ENCODE measurements around the gene MRPL45. TPM values are rescaled to one million over a fixed set of nuclear protein-coding genes. Genes with fewer than 3 reads are reported as not detected.

MRPL45 gene
- total RNA-seq, 1 experiment from 2014 or later = 39.9 TPM

DNA sequence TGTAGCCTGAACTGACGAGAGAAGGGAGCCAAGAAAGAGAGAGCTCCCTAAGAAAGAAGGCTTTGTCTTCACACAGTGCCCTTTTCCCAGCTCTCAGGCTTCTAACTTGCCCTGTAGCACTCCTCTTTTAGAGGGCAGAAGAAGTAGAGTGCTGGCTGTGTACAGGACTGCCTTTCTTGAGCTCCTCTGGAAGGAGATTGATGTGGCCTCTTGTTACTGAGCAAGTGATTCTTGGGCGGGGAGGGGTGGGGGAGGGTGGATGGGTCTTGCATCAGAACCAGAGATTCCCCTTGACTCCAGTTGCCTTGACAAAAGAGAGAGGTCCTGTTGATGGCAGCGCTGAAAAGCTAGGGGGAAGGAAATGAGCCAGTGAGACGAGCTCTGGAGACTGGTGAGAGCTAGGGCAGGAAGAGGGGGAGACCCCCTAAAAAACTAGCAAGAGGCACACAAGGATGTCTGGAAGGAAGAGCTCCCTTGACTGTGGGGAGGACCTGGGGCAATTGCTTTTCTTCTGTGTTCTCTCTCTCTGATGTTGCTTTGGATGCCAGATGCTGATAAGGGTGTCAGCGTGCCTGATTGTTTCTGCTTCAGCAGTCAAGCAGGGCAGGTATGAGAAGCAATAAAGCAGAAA lies 28.4 kb downstream of the MRPL45 start:
- DNase-seq (ENCODE audit: low read depth) = no peak

DNA sequence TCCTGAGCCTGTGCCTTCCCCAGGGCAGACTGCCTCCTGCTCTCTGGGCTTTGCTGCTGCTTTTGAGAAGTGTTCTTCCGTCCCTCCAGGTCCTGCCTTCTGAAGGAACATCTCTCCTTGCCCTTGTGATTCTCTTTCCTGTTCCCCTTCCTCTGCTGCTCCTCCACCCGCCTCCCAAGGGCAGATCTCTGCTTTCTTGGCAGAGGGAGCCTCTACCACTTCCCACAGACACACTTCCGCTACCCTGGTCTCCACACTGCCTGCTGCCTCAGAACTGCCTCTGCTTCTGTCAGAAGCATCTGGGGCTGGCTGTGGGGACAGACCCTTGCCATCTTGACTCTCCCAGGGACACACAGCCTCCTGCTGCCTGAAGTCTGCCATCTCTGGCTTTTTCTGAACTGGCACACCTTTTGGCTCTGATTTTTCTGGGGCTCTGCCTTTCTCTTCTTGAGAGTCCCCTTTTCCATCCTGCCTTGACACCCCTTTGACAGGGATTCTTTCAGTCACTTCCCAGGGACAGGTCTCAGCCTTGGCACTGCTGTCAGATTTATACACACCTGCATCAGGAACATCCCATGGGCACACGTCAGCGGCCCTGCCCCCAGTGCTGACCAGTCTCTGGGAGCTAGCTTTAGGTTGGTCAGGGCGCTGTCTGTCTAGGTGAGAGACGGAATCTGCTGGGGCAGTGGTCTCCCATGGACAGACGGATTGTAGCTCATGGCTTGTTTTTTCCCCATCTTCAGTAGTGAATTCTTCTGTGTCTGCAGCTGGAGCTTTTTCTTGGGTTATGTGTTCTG lies 30.2 kb downstream of the MRPL45 start:
- DNase-seq (ENCODE audit: low read depth) = no peak

DNA sequence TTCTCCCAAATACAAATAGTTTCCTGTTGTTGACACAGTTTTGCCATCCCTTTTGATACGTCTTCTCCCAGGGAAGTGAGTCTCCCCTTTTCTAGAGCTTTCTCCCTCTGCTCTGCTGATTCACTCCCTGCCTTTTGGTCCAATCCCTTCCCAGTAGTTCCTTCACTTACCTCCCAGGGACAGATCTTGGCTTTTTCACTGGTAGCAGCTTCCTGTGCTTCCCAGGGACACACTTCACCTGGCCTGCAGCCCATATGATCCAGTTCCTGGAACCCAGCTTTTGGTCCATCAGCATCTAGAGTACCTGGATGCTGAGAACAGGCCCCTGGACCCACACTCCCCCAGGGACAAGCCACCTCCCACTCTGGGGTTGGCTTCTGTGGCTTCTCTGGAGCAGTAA lies 31.0 kb downstream of the MRPL45 start:
- DNase-seq (ENCODE audit: low read depth) = no peak

DNA sequence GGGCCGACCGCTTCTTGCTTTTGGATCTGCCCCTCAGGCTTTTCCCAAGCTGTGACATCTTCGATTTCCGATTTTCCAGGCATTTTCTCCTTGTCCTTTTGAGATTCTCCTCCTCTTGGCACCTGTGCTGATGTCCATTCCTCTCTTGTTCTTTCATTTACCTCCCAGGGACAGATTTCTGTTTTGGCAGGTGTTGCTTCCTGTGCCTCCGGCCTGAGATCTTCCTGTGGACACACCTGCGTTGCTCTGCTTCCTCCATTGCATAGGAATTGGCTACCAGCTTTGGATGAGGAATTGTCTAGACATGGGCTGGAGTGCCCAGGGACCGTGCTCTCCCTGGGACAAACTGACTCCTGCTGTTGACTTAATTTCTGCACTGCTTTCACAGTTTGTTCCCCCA lies 31.7 kb downstream of the MRPL45 start:
- DNase-seq (ENCODE audit: low read depth) = no peak

DNA sequence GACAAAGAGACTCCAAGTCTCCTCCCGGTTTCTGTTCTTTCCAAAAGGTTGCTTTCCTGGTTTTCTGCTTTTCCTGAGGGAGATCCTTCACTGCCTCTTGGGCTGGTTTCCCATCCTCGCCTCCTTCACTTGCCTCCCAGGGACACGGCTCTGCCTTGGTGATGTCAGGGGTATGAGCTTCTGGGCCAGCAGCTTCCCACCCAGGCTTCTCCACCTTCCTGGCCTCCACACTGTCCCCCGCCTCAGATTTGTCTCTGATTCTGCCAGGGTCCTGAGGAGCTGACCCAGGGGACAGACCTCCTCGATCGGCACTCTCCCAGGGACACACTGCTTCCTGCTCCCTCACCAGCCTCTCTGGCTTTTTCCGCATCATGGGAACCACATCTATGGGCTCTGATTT lies 32.3 kb downstream of the MRPL45 start:
- no peak for DNase-seq (ENCODE audit: low read depth)

DNA sequence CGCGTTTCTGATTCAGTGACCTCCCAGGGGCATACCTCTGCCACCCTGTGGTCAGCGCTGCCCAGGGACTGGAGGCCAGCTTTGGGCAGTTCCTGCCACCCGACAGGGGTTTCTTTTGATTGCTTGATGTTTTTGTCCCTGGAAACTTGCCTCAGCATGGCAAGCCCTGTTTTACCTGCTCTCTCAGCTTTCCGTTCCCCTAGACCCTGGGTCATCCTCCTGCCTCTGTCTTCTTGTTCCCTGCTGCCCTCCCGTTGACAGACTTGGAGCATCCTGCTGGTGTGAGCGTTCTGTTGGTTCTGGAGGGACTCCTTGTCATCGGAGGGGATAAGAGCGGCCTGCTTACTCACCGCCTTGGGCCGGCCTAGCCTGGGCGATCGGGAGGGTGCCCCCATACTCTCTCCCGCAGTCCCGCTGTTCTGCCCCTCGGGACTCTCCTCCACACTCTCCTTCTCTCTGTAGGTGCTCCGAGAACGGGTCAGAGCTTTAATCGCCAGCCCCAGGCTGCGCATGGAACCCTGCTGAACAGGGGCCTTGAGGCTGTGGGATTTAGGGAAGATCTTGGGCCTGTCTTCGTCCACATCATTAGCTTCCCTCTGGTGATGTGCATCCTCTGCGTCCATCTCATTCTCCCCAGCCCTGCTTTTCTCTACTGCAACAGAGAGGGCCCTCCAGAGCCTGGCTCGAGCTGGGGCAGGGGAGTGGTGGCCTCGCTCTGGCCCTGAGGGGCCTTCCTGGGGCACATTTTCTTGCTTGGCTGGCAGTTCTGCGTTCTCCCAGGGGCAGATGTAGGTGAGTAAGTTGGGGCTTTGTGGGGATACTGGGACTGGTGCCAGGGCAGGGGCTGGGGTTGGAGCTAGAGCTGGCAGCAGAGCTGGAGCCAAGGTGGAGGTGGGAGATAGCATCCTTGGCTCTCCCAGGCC lies 33.1 kb downstream of the MRPL45 start:
- DNase-seq (ENCODE audit: low read depth) = no peak

DNA sequence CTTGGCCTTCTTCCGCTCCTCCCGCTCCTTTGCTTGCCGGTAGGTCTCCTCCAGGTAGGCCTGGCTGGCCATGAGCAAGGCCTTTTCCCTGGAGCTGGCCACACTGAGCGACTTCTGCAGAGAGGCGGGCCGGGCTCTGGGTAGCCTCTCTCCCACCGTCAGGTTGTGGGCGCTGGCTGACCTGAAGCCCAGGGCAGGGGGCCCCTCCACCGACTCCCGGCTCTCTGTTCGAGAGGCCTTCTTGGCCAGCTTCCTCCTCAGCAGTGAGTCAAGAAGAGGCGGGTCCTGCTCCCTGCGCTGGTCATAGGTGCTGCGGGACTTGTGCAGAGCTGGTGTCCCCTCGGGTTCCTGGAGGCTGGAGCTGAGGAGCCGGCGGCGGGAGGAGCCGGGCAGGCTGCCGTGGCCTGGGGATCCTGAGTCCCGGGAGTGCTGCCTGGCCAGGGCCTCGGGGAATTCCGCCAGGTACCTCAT lies 34.0 kb downstream of the MRPL45 start:
- no peak for DNase-seq (ENCODE audit: low read depth)

DNA sequence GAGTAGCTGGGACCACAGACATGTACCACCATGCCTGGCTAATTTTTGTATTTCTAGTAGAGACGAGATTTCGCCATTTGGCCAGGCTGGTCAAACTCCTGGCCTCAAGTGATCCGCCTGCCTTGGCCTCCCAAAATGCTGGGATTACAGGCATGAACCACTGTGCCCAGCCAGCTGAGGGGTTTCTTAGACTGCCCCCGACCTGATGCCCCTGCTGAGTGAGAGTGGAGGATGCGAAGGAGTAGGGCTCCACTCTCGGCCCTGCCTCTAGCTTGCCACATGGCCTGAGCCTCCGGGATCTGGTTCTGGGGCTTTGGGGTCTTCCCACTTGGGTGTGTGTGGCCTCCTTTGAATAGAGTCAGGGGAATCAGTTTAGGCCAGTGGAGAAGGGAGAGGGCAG lies 35.8 kb downstream of the MRPL45 start:
- DNase-seq (ENCODE audit: low read depth) = no peak

DNA sequence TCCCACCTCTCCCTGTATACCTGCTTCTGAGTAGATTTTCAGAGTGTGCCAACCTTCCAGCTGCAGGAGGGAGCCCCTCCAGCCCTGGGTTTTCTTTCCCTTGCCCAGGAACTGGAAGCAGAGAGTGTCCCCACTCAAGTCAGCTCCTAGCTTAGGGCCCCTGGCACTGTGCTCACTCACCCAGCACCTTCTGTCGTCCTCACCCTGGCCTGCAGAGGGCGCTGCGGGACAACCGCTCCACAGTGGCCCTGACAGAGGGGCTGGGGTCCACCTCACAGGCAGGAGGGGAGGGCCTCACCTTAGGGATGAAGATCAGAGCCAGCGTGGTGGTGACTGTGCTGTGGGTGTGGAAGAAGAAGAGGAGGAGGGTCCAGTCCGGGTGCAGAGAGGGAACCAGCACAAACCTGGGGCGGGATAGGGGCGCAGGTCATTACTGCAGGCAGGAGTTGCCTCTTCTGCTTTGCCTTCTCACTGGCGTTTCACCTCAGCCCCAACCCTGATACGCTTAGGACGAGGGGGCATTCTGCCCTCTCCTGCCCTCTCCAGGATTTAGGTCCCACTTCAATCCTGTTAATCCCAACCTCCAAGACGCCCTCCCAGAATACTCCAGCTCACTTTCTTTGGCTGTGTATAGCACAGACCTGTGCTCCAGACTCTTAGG lies 36.8 kb downstream of the MRPL45 start:
- peak; percentile 46 for DNase-seq (ENCODE audit: low read depth)

DNA sequence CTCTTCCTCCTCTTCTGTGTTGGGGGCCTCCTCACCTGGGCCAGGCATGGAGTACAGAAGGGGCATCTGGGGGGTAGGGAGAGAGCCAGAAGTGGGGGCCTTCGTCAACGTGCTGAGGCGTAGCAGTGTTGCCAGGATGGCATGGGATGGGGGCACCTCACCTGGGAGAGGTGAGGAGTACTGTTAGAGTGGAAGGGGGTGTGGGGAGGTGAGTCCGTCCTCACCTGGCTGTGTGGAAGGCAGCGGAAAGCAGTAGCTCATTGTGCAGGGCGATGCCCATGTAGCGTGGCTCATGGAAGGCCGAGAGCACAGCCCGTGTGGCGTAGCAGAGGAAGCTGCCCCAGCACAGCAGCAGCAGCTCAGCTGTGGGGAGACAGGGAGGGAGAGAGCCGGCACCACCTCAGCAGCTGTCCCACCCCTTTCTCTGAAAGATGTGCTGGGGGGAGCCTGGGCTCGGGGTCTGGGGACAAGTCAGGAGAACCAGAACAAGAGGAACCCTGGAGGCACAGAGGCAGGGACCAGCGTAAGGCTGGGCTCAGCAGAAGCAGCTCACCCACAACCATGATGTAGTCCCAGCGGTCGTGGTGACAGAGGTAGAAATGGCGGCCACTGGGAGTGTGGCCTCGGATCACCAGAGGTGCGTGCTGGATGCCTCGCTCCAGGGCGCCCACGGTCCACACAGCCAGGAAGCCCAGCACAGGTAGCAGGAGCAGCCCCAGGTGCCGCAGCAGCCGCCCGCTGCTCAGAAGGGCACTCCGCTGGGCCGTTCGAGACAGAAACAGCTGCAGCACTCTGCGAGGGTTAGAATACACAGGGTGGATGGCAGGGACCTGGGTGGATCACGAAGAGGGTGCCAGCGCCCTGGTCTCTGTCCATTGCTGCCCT lies 37.8 kb downstream of the MRPL45 start:
- no peak for DNase-seq (ENCODE audit: low read depth)

DNA sequence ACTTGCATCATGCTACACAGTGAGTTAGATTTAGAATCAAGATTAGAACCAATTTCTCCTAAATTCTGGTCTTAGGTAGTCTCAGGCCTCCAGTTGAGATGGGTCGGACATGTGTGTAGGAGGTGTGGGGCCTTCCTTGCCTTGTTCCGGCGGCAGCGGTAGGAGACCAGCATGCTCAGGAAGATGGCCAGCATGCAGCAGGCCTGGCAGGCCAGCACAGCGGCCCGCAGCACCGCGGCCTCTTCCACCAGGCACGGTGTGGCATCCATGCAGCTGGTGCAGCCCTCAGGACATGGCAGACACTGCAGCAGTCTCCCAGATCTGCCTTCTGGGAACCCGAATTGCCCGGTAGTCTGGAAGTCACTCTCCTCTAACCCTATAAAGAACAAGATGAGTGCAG lies 39.9 kb downstream of the MRPL45 start:
- DNase-seq (ENCODE audit: low read depth) = no peak

DNA sequence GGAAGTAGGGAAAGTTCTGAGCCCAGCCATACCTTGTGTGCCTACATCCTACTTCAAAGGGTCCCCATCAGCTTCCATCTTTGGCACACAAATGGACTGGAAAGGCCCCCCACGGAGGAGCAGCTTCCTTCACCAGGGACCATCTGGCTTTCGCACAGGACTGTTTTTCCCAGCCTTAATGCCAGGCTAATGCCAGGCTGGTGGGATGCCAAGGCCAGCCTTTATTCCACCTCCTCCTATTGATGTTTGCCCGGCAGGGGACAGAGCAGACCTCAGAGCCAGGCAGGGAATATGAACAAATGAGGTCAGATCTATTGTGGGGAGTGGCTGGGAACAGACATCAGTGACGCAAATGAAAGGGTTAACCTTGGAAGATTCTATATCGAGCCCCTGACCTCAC lies 41.1 kb downstream of the MRPL45 start:
- no peak for DNase-seq (ENCODE audit: low read depth)

DNA sequence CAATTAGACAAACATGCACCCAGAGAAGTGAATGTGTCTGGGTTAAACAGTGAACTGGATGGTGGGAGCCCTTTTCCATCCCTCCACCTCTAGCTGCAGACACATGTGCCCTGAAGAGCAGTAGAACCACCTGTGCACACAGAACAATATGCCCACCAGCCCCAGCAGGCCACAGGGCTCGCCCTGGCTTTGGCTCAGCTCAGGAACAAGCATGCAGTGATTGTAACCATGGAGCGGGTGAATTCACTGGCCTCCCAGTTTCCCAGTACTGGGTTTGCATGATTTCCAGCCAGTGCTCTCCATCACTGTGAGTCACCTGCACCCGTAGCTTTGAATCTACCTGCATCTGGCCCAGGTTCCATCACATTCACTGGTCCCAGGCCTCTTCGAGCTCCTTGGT lies 41.6 kb downstream of the MRPL45 start:
- DNase-seq (ENCODE audit: low read depth) = no peak

DNA sequence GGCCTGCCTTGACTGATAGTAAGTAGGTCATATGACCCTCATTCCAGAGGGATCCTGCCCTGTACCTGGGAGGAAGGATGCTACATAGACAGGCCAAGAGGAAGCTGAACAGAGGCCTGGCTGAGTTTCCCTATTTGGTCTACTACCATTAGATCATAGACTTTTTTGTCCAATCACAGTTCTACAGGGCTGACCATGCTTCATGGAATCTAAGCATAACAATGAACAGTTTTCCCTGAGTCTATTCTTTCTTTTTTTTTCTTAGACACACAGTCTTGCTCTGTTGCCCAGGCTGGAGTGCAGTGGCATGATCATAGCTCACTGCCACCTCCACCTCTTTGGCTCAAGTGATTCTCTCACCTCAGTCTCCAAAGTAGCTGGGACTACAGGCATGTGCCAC lies 42.9 kb downstream of the MRPL45 start:
- DNase-seq (ENCODE audit: low read depth) = no peak

DNA sequence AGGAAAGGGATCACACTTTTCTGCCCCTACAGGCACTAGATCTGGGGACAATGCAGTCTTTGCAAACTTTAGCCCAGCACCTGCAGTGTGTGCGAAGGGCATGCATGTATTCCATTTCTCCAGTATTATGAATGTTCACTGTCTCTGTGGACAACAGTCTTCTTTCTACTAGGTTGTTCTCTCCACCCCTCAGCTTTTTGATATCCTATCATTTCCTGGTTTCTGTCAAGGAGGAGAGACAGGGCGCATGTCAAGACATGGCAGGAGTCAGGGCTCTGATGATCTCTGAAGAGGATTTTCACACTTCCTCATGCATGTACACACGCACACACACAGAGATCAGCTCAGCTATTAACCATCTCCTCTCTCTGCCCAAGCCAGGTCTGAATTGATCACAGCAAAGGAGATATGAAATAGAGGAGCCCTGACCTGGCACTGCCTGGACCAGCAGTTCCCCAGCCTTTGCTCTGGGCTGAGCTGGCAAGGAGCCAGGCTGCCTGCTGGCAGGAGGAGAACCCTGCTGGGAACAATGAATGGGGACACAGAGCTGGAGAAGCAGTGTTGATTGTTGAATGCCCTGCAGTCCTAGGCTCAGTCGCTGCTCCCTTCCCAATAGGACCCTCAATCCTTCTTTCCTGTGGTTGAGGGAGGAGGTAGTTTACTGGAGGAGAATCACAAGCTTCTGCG lies 44.2 kb downstream of the MRPL45 start:
- peak; percentile 28 for DNase-seq (ENCODE audit: low read depth)

DNA sequence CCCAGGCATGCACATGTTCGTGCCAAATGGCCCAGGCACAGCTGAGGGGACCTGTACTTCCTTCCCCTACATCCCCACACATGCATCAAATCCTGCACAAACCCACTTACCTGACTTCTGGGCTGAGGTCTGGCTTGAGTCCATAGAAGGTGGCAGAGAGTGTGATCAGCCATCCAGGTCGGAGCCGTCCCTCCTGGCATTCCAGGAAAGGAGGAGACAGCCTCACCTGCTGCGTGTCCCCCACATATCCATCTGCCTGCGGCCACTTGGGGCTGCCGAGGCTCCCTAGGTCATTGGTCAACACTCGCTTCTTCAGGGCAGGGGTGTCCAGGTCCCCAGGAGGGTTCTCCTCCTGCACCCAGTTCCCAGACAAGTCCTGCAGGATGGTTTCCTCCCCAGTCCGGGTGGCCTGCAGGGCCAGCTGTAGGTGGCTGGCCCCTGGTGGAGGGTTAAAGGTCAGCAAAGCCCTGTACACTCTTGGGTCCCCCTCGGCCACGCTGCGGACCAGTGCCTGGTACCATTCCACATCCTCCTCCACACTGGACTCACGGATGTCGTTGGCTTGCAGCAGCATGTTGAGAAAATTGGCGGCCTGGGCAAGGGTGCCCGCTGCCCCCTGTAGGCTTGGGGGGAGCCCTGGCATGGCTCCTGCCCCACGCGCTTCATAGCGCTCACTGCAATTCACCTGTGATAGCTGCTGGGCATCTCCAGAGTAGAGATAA lies 46.1 kb downstream of the MRPL45 start:
- DNase-seq (ENCODE audit: low read depth) = no peak

DNA sequence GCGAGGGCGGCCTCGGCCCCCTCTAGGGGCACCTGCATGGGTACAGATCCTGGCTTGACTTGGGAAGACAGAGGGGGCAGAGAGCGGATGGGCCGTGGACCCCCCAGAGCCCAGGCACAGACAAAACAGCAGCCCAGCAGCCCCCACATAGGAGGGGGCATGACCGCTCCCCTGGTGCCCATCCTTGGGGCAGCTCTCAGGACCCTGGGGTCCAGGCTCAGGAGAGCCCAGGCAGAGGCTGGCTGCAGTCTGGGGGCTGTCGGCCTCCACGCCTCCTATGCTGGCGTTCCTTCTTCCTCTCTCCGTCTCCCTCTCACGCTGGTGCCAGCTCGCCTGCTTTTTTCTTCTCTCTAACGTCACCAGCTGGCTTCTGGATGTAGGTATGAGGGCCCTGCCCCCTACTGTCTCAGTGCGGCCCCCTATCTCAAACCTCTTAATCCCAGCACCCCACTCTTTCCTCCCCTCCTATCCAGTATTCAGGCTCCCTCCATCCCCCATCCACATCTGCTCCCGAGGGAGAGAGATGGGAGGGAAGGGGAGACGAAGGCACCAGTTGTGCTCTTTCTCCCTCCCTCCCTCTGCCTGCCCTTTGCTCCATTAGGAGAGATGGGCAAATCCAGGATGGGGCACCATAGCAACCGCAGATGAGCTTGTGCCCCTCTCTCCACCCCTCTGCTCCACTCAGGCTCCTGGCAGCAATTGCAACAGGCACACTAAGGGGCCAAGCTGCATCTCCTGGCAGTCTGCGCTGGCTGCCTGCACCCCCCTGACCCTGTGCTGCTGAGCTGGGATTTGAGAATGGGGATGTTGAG lies 46.8 kb downstream of the MRPL45 start, which contains the start of gene GPR179:
TSS of gene GPR179 (minus strand) at position 349 of the 812 bp plus-strand sequence. CDS start at position 182, 167 bp downstream.
- DNase-seq (ENCODE audit: low read depth) = no peak

DNA sequence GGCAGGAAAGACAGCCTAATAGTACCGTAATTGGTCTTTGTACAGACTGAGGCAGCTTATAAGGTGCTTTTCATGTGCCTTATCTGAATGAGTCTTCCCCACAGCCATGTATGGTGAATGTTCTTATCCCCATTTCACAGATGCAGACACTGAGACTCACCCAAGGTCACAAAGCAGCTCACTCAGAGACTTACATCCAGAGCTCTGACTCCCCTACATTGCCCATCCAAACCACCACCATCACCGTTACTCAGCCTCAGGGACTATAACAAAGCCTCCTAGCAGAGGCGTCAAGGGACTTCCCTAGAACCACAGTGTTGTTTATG lies 47.4 kb downstream of the MRPL45 start:
- no peak for DNase-seq (ENCODE audit: low read depth)

DNA sequence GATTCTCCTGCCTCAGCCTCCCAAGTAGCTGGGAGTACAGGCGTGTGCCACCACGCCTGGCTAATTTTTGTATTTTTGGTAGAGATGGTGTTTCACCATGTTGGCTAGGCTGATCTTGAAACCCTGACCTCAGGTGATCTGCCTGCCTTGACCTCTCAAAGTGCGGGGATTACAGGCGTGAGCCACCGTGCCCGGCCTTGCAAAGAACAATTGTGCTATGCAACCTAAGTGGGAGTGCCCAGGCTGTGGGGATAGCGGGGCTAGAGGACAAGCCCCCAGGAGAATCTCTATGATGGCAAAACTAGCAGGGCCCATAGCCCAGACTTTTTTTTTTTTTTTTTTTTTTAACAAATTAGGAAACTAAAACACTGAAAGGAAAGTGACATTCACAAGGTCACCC lies 48.8 kb downstream of the MRPL45 start:
- DNase-seq (ENCODE audit: low read depth) = no peak
